ENCODE measurements around the gene ITGAV. TPM values are rescaled to one million over a fixed set of nuclear protein-coding genes. Genes with fewer than 3 reads are reported as not detected.

Gene ITGAV
- total RNA-seq, 2 donors from 2014 or later = 31.6 to 54.6 TPM

DNA sequence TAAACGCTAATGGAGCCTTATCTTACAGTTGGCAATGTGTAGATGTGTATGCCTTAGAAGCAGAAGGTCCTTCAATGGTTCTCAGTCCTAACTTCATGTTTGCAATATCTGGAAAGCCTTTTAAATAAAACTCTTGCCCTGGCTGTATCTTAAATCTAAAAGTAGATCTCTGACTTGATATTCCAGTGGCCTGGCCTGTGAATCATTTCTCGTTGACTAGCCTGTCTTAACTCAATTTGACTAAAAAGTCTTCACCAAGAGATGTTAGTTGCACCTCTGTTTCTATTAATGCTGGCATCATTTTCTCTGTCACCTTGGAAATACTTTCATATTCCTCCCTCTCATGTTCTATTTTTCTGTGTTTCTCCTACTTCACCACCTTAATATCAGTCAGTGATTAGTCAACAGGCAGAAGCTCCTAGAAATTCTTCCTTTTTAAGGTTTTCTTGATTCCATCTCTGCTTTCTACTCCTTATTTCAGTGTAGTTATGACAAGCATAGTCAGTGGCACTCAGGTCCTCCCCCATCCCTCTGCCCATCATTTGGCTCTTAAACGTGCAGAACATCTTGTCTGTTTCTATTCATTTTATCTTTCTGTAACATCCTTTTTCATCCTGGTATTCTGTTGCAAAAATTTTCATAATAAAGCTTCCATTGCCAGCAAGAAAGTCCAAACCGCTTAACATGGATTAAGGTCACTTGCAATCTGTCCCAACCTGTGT is 4.3 kb downstream of the ITGAV start:
- Histone ChIP-seq H3K27ac (no peak overlapping the region), H3K9ac (ENCODE audit: low read depth in 2 of 2, low read length in 2 of 2) (no peak overlapping the region), H3K4me3 (no peak overlapping the region), H3K27me3 (no peaks in the 10 kb centered on the region), H3K36me3 (no peaks in the 10 kb centered on the region), H3K9me3 (no peaks in the 10 kb centered on the region), H3K4me1 (no peaks in the 10 kb centered on the region)
- intact Hi-C loops (cut with DNase I) = no loop called here
- DNase-seq = no peak
- TF ChIP-seq, protein P1, sequence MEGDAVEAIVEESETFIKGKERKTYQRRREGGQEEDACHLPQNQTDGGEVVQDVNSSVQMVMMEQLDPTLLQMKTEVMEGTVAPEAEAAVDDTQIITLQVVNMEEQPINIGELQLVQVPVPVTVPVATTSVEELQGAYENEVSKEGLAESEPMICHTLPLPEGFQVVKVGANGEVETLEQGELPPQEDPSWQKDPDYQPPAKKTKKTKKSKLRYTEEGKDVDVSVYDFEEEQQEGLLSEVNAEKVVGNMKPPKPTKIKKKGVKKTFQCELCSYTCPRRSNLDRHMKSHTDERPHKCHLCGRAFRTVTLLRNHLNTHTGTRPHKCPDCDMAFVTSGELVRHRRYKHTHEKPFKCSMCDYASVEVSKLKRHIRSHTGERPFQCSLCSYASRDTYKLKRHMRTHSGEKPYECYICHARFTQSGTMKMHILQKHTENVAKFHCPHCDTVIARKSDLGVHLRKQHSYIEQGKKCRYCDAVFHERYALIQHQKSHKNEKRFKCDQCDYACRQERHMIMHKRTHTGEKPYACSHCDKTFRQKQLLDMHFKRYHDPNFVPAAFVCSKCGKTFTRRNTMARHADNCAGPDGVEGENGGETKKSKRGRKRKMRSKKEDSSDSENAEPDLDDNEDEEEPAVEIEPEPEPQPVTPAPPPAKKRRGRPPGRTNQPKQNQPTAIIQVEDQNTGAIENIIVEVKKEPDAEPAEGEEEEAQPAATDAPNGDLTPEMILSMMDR (IDR thresholded peaks at IDR 0.05) = no peak

DNA sequence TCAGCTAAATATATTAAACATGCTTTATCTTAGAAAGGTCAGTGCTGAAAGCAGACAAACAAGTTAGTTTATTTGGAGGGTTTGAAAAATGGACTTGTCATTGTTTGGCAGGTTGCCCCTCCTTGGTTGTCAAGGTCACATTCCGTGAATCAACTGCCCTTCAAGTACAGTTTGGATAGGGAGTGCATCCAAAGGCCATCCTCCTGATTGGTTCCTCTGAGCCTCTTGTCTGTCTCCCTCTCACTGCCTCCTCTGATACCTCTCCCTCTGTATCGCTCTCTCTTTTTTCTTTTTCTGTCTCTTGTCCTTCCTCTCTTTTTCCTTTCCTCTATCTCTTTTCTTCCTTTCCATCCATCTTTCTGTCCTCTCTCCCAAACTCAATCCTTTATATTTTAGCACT is 5.4 kb downstream of the ITGAV start:
- intact Hi-C loops (cut with DNase I) = no loop called here
- Histone ChIP-seq H3K4me1 (no peaks in the 10 kb centered on the region), H3K27me3 (no peaks in the 10 kb centered on the region), H3K27ac (no peak overlapping the region), H3K4me3 (no peak overlapping the region), H3K9ac (ENCODE audit: low read depth in 2 of 2, low read length in 2 of 2) (no peak overlapping the region), H3K36me3 (no peaks in the 10 kb centered on the region), H3K9me3 (no peaks in the 10 kb centered on the region)
- TF ChIP-seq, protein P1 (IDR thresholded peaks at IDR 0.05) = no peak
- no peak for DNase-seq

DNA sequence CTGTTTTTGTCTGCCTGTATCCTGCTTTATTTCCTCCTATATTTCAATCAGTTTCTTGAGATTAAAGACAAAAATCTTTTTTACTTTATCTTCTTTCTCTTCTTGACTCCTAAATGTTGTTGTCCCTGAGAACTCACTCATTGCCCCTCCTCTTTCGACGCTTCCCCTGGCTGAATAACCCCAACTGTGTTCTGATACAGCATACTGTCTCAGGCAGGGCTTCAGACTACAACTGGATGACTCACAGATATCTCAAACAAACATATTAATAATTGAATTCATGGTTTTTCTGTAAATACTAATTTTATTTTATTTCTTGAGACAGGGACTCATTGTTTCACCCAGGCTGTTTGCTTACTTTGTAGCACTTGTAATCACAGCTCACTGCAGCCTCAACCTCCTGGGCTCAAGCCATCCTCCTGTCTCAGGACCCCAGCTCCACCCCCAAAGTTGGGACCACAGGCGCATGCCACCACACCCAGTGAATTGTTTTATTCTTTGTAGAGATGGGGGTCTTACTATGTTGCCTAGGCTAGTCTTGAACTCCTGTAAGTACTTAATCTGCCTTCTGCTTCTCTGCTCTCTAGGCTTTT is 9.4 kb downstream of the ITGAV start:
- TF ChIP-seq, protein P1 (IDR thresholded peaks at IDR 0.05) = no peak
- Histone ChIP-seq H3K4me1 (no peaks in the 10 kb centered on the region), H3K4me3 (no peak overlapping the region), H3K36me3 (peaks cover 5% of the 10 kb centered on the region), H3K9me3 (no peaks in the 10 kb centered on the region), H3K27ac (no peak overlapping the region), H3K27me3 (no peaks in the 10 kb centered on the region), H3K9ac (ENCODE audit: low read depth in 2 of 2, low read length in 2 of 2) (no peak overlapping the region)
- DNase-seq = no peak
- intact Hi-C loops (cut with DNase I) = no loop called here

DNA sequence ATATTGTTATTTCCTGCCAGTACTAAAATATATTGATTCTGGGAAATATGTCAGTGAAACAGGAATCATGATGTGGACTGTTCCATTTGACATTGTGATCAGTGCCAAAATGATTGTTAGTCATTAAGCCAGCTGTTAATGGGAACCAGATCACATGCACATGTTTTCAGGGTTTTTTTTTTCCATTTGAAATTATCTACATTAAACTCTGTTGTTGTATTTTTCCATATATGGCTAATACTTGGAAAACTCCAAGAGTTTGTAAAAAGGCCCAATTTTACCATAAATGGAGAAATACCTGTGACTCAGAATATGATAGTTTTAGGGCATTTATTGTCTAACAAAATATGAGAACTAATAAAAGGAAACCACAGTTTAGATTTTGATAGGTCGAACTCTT is 13.4 kb downstream of the ITGAV start:
- DNase-seq = no peak
- no peaks in the 10 kb centered on the region for H3K9me3 ChIP-seq
- TF ChIP-seq, protein P1 (IDR thresholded peaks at IDR 0.05) = no peak
- no peak overlapping the region for H3K9ac ChIP-seq (ENCODE audit: low read depth in 2 of 2, low read length in 2 of 2)
- no peaks in the 10 kb centered on the region for H3K27me3 ChIP-seq
- no peaks in the 10 kb centered on the region for H3K4me1 ChIP-seq
- H3K4me3 ChIP-seq = no peak overlapping the region
- H3K27ac ChIP-seq = no peak overlapping the region
- intact Hi-C loops (cut with DNase I) = no loop called here
- H3K36me3 ChIP-seq = peaks cover 5% of the 10 kb centered on the region

DNA sequence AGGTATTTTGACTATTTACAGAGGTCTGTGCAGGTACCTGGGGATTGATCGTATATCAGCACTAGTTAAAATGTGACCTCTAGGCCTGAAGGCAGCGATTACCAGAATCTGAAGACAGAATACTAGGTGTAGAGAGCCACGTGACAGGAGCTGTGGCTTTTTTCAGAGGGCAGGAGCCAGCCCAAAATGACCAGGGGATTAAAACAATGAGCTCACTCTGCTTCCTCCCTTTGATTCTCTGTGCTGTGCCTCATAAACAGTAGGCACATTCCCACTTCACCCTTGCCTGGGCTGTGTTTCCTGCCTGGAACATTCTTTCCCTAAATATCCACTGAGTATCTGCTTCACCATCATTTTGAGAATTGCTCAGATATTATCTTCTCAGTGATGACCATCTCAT is 15.2 kb downstream of the ITGAV start:
- Histone ChIP-seq H3K4me1 (no peaks in the 10 kb centered on the region), H3K36me3 (peaks cover 5% of the 10 kb centered on the region), H3K27me3 (no peaks in the 10 kb centered on the region), H3K9me3 (no peaks in the 10 kb centered on the region), H3K9ac (ENCODE audit: low read depth in 2 of 2, low read length in 2 of 2) (no peak overlapping the region), H3K4me3 (no peak overlapping the region), H3K27ac (no peak overlapping the region)
- intact Hi-C loops (cut with DNase I) = no loop called here
- no peak for DNase-seq
- TF ChIP-seq, protein P1 (IDR thresholded peaks at IDR 0.05) = no peak

All from colonic mucosa (tissue), 4 donors.